Mucosa of rectum (tissue), 2 donors: Measurements from ENCODE around the gene PIK3C2A.
"Not testable (repeated sequence)": the region's sequence is repeated elsewhere in the genome, so short reads cannot be mapped to it uniquely, and the experiment has no call there.

ENCODE experiments used
- H3K27ac ChIP-seq, 2 donors: one replicate each; pipeline ENCODE4 v1.7.0; 2013; ENCODE audit warnings: inconsistent platforms in 2 of 2, low read depth in 2 of 2, low read length in 2 of 2
- H3K27me3 ChIP-seq, 2 donors: one replicate each; pipeline ENCODE4 v1.7.0; 2013; ENCODE audit warnings: low read length in 2 of 2; ENCODE audit not compliant: control insufficient read depth in 2 of 2, insufficient read depth in 2 of 2
- H3K36me3 ChIP-seq, 2 donors: one replicate each; pipeline ENCODE4 v1.7.0; 2013; ENCODE audit warnings: low read length in 2 of 2; ENCODE audit not compliant: control insufficient read depth in 2 of 2, insufficient read depth in 2 of 2
- H3K4me1 ChIP-seq, 2 donors: one replicate each; pipeline ENCODE4 v1.7.0; 2013; ENCODE audit warnings: low read length in 2 of 2, mild to moderate bottlenecking in 1 of 2; ENCODE audit not compliant: control insufficient read depth in 2 of 2, insufficient read depth in 2 of 2
- H3K4me3 ChIP-seq, 2 donors: one replicate each; pipeline ENCODE4 v1.7.0; 2013; ENCODE audit warnings: low read length in 2 of 2
- H3K9ac ChIP-seq, 2 donors: one replicate each; pipeline ENCODE4 v1.7.0; 2013; ENCODE audit warnings: low read length in 2 of 2, low read depth in 1 of 2, mild to moderate bottlenecking in 1 of 2
- H3K9me3 ChIP-seq, 2 donors: one replicate each; pipeline ENCODE4 v1.7.0; 2013; ENCODE audit warnings: low read length in 2 of 2; ENCODE audit not compliant: control insufficient read depth in 2 of 2
- donor health status: healthy.
- donor health status: Normal muscosa, but diverticular disease.

PIK3C2A gene

GRCh38 chr11:17233101-17233500, 25.3 kb upstream of the PIK3C2A start:
- no peak overlapping the region for H3K4me3 ChIP-seq
- no peak overlapping the region for H3K27ac ChIP-seq
- no peaks in the 10 kb centered on the region for H3K9me3 ChIP-seq

GRCh38 chr11:17230867-17231851, 23.4 kb upstream of the PIK3C2A start:
- H3K4me1 ChIP-seq: no peaks in the 10 kb centered on the region
- H3K9ac ChIP-seq: no peak overlapping the region
- no peak overlapping the region for H3K4me3 ChIP-seq
- no peaks in the 10 kb centered on the region for H3K27me3 ChIP-seq
- H3K27ac ChIP-seq: no peak overlapping the region
- H3K9me3 ChIP-seq: no peaks in the 10 kb centered on the region
- H3K36me3 ChIP-seq: no peaks in the 10 kb centered on the region

More at GRCh38 chr11:17233101-17233500, 25.3 kb upstream of the PIK3C2A start:
- H3K27me3 ChIP-seq: no peaks in the 10 kb centered on the region
- no peaks in the 10 kb centered on the region for H3K36me3 ChIP-seq
- H3K9ac ChIP-seq: no peak overlapping the region
- H3K4me1 ChIP-seq: no peaks in the 10 kb centered on the region

GRCh38 chr11:17229481-17230152, 21.8 kb upstream of the PIK3C2A start:
- H3K9me3 ChIP-seq: no peaks in the 10 kb centered on the region
- H3K4me1 ChIP-seq: no peaks in the 10 kb centered on the region
- H3K27ac ChIP-seq: no peak overlapping the region
- no peak overlapping the region for H3K9ac ChIP-seq
- H3K4me3 ChIP-seq: no peak overlapping the region
- no peaks in the 10 kb centered on the region for H3K36me3 ChIP-seq
- no peaks in the 10 kb centered on the region for H3K27me3 ChIP-seq

DNA sequence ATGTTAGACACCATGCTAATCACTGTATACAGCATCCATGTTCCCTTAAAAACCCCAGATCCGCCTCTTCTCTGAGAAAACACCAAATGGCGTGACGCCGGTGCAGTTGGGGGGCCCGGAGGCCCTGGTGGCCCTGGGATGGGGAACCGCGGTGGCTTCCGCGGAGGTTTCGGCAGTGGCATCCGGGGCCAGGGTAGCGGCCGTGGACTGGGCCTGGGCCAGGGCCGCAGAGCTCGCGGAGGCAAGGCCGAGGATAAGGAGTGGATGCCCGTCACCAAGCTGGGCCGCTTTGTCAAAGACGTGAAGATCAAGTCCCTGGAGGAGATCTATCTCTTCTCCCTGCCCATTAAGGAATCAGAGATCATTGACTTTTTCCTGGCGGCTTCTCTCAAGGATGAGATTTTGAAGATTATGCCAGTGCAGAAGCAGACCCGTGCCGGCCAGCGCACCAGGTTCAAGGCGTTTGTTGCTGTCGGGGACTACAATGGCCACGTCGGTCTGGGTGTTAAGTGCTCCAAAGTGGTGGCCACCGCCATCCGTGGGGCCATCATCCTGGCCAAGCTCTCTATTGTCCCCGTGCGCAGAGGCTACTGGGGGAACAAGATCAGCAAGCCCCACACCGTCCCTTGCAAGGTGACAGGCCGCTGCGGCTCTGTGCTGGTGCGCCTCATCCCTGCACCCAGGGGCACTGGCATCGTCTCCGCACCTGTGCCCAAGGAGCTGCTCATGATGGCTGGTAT, 20.6 kb upstream of the PIK3C2A start:
- not testable (repeated sequence) for H3K27ac ChIP-seq, H3K4me3 ChIP-seq, H3K9ac ChIP-seq, H3K9me3 ChIP-seq, H3K27me3 ChIP-seq, H3K36me3 ChIP-seq, H3K4me1 ChIP-seq

- no peaks in the 10 kb centered on the region for H3K27me3 ChIP-seq
- no peaks in the 10 kb centered on the region for H3K36me3 ChIP-seq
- no peaks in the 10 kb centered on the region for H3K9me3 ChIP-seq
- no peak overlapping the region for H3K27ac ChIP-seq
- H3K9ac ChIP-seq: no peak overlapping the region
- H3K4me1 ChIP-seq: no peaks in the 10 kb centered on the region
- no peak overlapping the region for H3K4me3 ChIP-seq
Observed at GRCh38 chr11:17224727-17225126, 16.9 kb upstream of the PIK3C2A start.

DNA sequence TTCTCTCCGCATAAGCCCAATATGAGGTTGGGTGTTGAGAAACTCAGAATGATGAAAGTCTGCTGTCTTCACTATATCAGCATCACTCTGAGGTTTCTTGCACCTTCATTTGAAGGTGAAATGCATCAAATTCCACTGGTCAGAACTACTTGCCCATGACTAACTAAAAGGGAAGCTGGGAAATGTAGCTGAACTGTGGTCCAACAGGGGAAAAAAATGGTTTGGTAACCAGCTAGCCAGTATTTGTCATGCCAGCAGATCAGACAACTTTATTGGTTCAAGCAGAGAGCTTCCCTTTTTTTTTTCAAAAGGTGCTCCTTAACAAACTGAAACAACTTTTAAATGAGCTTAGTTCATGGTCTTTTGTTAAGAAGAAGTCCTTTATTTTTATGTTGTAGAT, 14.2 kb upstream of the PIK3C2A start:
- Histone ChIP-seq H3K27me3 (no peaks in the 10 kb centered on the region), H3K4me1 (no peaks in the 10 kb centered on the region), H3K9me3 (no peaks in the 10 kb centered on the region)

DNA sequence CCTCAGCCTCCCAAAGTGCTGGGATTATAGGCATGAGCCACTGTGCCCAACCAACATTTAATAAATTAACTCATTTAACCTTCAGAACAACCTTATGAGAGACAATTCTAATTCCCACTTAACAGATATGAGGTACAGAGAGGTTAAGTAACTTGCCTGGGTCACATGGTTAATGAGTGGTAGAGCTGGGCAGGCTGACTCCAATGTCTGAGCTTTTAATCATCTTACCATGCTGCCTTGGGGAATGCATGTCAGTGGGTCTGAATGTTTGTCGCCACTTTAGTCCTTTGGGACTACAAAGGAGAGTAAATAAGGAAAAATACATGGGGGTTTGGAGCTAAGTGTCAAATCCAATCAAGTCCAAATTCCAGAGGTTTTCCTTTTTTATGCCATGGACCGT, 11.2 kb upstream of the PIK3C2A start:
- no peaks in the 10 kb centered on the region for H3K36me3 ChIP-seq
- no peaks in the 10 kb centered on the region for H3K27me3 ChIP-seq
- H3K27ac ChIP-seq: no peak overlapping the region
- no peaks in the 10 kb centered on the region for H3K9me3 ChIP-seq
- no peaks in the 10 kb centered on the region for H3K4me1 ChIP-seq
- H3K4me3 ChIP-seq: no peak overlapping the region
- no peak overlapping the region for H3K9ac ChIP-seq

More for the DNA sequence above, 14.2 kb upstream of the PIK3C2A start:
- no peaks in the 10 kb centered on the region for H3K36me3 ChIP-seq
- no peak overlapping the region for H3K9ac ChIP-seq
- no peak overlapping the region for H3K4me3 ChIP-seq
- H3K27ac ChIP-seq: no peak overlapping the region

GRCh38 chr11:17218403-17218802, 10.6 kb upstream of the PIK3C2A start:
- no peak overlapping the region for H3K9ac ChIP-seq
- no peak overlapping the region for H3K4me3 ChIP-seq
- no peaks in the 10 kb centered on the region for H3K27me3 ChIP-seq
- no peaks in the 10 kb centered on the region for H3K9me3 ChIP-seq
- H3K36me3 ChIP-seq: no peaks in the 10 kb centered on the region
- H3K27ac ChIP-seq: no peak overlapping the region
- H3K4me1 ChIP-seq: no peaks in the 10 kb centered on the region

GRCh38 chr11:17217401-17217800, 9.6 kb upstream of the PIK3C2A start:
- Histone ChIP-seq H3K9ac (no peak overlapping the region), H3K9me3 (no peaks in the 10 kb centered on the region), H3K4me1 (no peaks in the 10 kb centered on the region), H3K27ac (no peak overlapping the region), H3K4me3 (no peak overlapping the region), H3K27me3 (no peaks in the 10 kb centered on the region), H3K36me3 (no peaks in the 10 kb centered on the region)

DNA sequence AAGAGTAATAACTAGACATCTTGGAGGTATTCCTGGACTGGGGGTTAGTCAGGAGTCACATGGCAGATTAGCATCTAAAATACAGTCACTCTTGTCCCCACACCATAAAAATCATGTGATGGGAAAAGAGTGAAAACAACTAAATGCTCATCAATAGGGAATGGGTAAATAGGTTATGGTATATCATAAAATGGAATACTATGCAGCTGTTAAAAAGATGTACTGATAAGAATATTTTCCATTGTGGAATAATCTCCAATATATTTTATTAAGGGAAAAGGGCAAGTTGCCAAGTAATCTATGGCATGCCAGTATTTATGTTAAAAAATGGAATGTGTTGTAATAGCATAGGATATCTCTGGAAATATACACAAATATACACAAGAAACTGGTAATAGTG, 6.6 kb upstream of the PIK3C2A start:
- Histone ChIP-seq H3K9me3 (no peaks in the 10 kb centered on the region), H3K27ac (no peak overlapping the region), H3K9ac (no peak overlapping the region), H3K27me3 (no peaks in the 10 kb centered on the region), H3K4me3 (no peak overlapping the region), H3K4me1 (peaks cover 0 to 3% of the 10 kb centered on the region in 2 donors), H3K36me3 (no peaks in the 10 kb centered on the region)
